Activated CD4-positive, CD25-positive, alpha-beta regulatory T cell treated with anti-CD3 and anti-CD28 coated beads, Interleukin-2, amount 50 U/mL, for 24 hours (primary cell): ENCODE data around the gene OR4M1.
A peak's percentile ranks its signal among the peaks of the same experiment; 100 is the strongest.
"Not testable (repeated sequence)": the region's sequence is repeated elsewhere in the genome, so short reads cannot be mapped to it uniquely, and the experiment has no call there.

Experiments used
- ATAC-seq, 2 donors: fragments of 150-1000 bp; cut with Tn5 transposase; one replicate each; pipeline ENCODE4 v1.10.0; 2021; ENCODE audit warnings: mild to moderate bottlenecking in 1 of 2, moderate library complexity in 1 of 2

The OR4M1 gene

GRCh38 chr14:19773204-19773603, at the start of gene OR4M1:
Gene OR4M1, plus strand, starts transcription at chr14:19773504. Its CDS starts 6,819 bp downstream, at chr14:19780323.
- not testable (repeated sequence) for ATAC-seq

GRCh38 chr14:19729359-19729758, 43.9 kb upstream of the OR4M1 start:
- ATAC-seq = no peak

- no peak for ATAC-seq
Measured at GRCh38 chr14:19729763-19730162, 43.5 kb upstream of the OR4M1 start.

GRCh38 chr14:19733893-19734292, 39.4 kb upstream of the OR4M1 start:
- not testable (repeated sequence) for ATAC-seq

- no peak for ATAC-seq
Measured at GRCh38 chr14:19743256-19743655, 30.0 kb upstream of the OR4M1 start, which contains the start of gene OR4Q3. Gene OR4Q3, plus strand, starts transcription at chr14:19743571.

GRCh38 chr14:19752316-19752715, 21.0 kb upstream of the OR4M1 start:
- not testable (repeated sequence) for ATAC-seq

- ATAC-seq = no peak
Measured at GRCh38 chr14:19754172-19754571, 19.1 kb upstream of the OR4M1 start.

GRCh38 chr14:19771491-19771890, 1.8 kb upstream of the OR4M1 start:
- ATAC-seq = not testable (repeated sequence)

- ATAC-seq = no peak
Measured at GRCh38 chr14:19771895-19772430, 1.3 kb upstream of the OR4M1 start.

GRCh38 chr14:19772454-19772853, 850 bp upstream of the OR4M1 start:
- ATAC-seq = not testable (repeated sequence)

GRCh38 chr14:19775587-19775986, 2.3 kb downstream of the OR4M1 start:
- ATAC-seq = no peak

- not testable (repeated sequence) for ATAC-seq
Measured at GRCh38 chr14:19785848-19786247, 12.5 kb downstream of the OR4M1 start.

- not testable (repeated sequence) for ATAC-seq
Measured at GRCh38 chr14:19787318-19787717, 14.0 kb downstream of the OR4M1 start.

GRCh38 chr14:19788150-19788549, 14.8 kb downstream of the OR4M1 start:
- ATAC-seq = not testable (repeated sequence)

- ATAC-seq = not testable (repeated sequence)
Measured at GRCh38 chr14:19796520-19797108, 23.3 kb downstream of the OR4M1 start.

GRCh38 chr14:19799880-19800279, 26.6 kb downstream of the OR4M1 start:
- peak in 1 of 2 donors; percentile 33 for ATAC-seq

- peak in 1 of 2 donors; percentile 11 for ATAC-seq
Measured at GRCh38 chr14:19800282-19801117, 27.2 kb downstream of the OR4M1 start.

GRCh38 chr14:19801118-19801464, 27.8 kb downstream of the OR4M1 start:
- no peak for ATAC-seq

GRCh38 chr14:19803470-19803869, 30.2 kb downstream of the OR4M1 start, which contains the start of gene OR4N2:
Gene OR4N2, plus strand, starts transcription at chr14:19803770. Its CDS starts 23,679 bp downstream, at chr14:19827449.
- not testable (repeated sequence) for ATAC-seq

- ATAC-seq = not testable (repeated sequence)
Measured at GRCh38 chr14:19813171-19813920, 40.0 kb downstream of the OR4M1 start.

GRCh38 chr14:19819879-19820278, 46.6 kb downstream of the OR4M1 start:
- ATAC-seq = not testable (repeated sequence)

GRCh38 chr14:19821016-19821415, 47.7 kb downstream of the OR4M1 start:
- ATAC-seq = not testable (repeated sequence)

GRCh38 chr14:19823178-19823577, 49.9 kb downstream of the OR4M1 start:
- no peak for ATAC-seq
